H1 (cell line): ENCODE measurements around the gene ABI3BP. TPM values are rescaled to one million over a fixed set of nuclear protein-coding genes. Genes with fewer than 3 reads are reported as not detected.

Source experiments
- CTCF ChIA-PET: fragments of 300-600 bp; sonication (Branson Sonifier 250); formaldehyde crosslinking; loops from one replicate; lab custom pipeline; 2021; ENCODE audit not compliant: partially characterized antibody; lab: Charles Lee
- POLR2A ChIA-PET: fragments of 300-600 bp; sonication (Branson Sonifier 250); formaldehyde crosslinking; loops from one replicate; lab custom pipeline; 2021; ENCODE audit warnings: inconsistent platforms; ENCODE audit not compliant: partially characterized antibody; lab: Charles Lee
- DNase-seq, 2 experiments: peaks; one replicate each; pipeline versions ENCODE4 v3.0.0 to v3.0.0-alpha.2; 2010 to 2022; ENCODE audit warnings: low spot score in 2 of 2, low read depth in 1 of 2, mixed read lengths in 1 of 2
- FAIRE-seq: peaks from 2 replicates; lab custom pipeline; 2011; peaks lifted over from hg19 to GRCh38; lab: Jason Lieb, UNC
- H2AFZ ChIP-seq: 2 replicates; pipeline ENCODE4 v1.8.1; 2012; ENCODE audit warnings: low read length, inconsistent platforms
- H2AK5ac ChIP-seq: 2 replicates; pipeline ENCODE4 v1.6.1; 2013; ENCODE audit warnings: low read depth, low read length
- H2BK120ac ChIP-seq: replicated peaks from 2 replicates; pipeline ENCODE3; 2013; ENCODE audit warnings: low read depth, low read length, inconsistent platforms
- H2BK12ac ChIP-seq: 2 replicates; pipeline ENCODE4 v1.6.1; 2013; ENCODE audit warnings: low read depth, low read length
- H2BK15ac ChIP-seq: 2 replicates; pipeline ENCODE4 v1.6.1; 2013; ENCODE audit warnings: low read length
- H2BK20ac ChIP-seq: 2 replicates; pipeline ENCODE4 v1.6.1; 2013; ENCODE audit warnings: low read length
- H2BK5ac ChIP-seq: 2 replicates; pipeline ENCODE4 v1.6.1; 2013; ENCODE audit warnings: low read depth, low read length
- H3K14ac ChIP-seq: 2 replicates; pipeline ENCODE4 v1.6.1; 2013; ENCODE audit warnings: inconsistent platforms; ENCODE audit not compliant: insufficient read length
- H3K18ac ChIP-seq: 2 replicates; pipeline ENCODE4 v1.6.1; 2013; ENCODE audit warnings: low read length; ENCODE audit errors: extremely low read depth
- H3K23ac ChIP-seq: 2 replicates; pipeline ENCODE4 v1.6.1; 2013; ENCODE audit warnings: inconsistent platforms; ENCODE audit not compliant: insufficient read length
- H3K23me2 ChIP-seq: 2 replicates; pipeline ENCODE4 v1.6.1; 2013; ENCODE audit warnings: low read depth, low read length
- H3K27ac ChIP-seq: 2 replicates; pipeline ENCODE4 v1.6.1; 2011; ENCODE audit warnings: low read depth, low read length, inconsistent platforms
- H3K27me3 ChIP-seq, 4 experiments: replicated peaks in 1 of 4; 1 replicate in 1 of 4; 2 replicates in 3 of 4; pipeline versions ENCODE4 v1.6.1 to v1.8.1; 2011 to 2013; ENCODE audit warnings: low read length in 3 of 4, mild to moderate bottlenecking in 3 of 4, inconsistent platforms in 2 of 4, mixed read lengths in 2 of 4, moderate library complexity in 1 of 4; ENCODE audit not compliant: control insufficient read depth in 3 of 4, insufficient read depth in 3 of 4; ENCODE audit errors: extremely low read depth in 1 of 4
- H3K36me3 ChIP-seq, 4 experiments: 2 replicates each; pipeline versions ENCODE4 v1.6.1 to v1.8.1; 2011 to 2013; ENCODE audit warnings: mild to moderate bottlenecking in 4 of 4, low read length in 3 of 4, moderate library complexity in 2 of 4, control low read depth in 1 of 4, inconsistent platforms in 1 of 4; ENCODE audit not compliant: insufficient read depth in 4 of 4, control insufficient read depth in 2 of 4
- H3K4ac ChIP-seq: replicated peaks from 2 replicates; pipeline ENCODE3; 2013; ENCODE audit warnings: low read length, low read depth, mixed read lengths, inconsistent platforms; ENCODE audit not compliant: insufficient read length
- H3K4me1 ChIP-seq, 4 experiments: replicated peaks in 1 of 4; 1 replicate in 1 of 4; 2 replicates in 3 of 4; pipeline versions ENCODE4 v1.6.1 to v1.8.1; 2011 to 2013; ENCODE audit warnings: low read length in 3 of 4, inconsistent platforms in 2 of 4, mixed read lengths in 1 of 4; ENCODE audit not compliant: insufficient read depth in 4 of 4, control insufficient read depth in 3 of 4
- H3K4me2 ChIP-seq, 2 experiments: 2 replicates each; pipeline versions ENCODE4 v1.6.1 to v1.8.1; 2011 to 2013; ENCODE audit warnings: low read depth in 2 of 2, low read length in 2 of 2, control low read depth in 1 of 2, inconsistent platforms in 1 of 2, mild to moderate bottlenecking in 1 of 2; ENCODE audit not compliant: insufficient read depth in 1 of 2
- H3K4me3 ChIP-seq, 4 experiments: fragments of 200-600, 300-600 bp in 1 of 4; sonication (generic), shearing (Covaris generic), sonication (Bioruptor Twin) in 1 of 4; 2 replicates each; pipeline versions ENCODE4 v1.5.1 to v1.8.1; 2011 to 2016; ENCODE audit warnings: low read length in 4 of 4, low read depth in 3 of 4, control low read depth in 2 of 4, inconsistent platforms in 2 of 4, mild to moderate bottlenecking in 2 of 4, mixed read lengths in 1 of 4, moderate library complexity in 1 of 4; ENCODE audit not compliant: insufficient read depth in 2 of 4; ENCODE audit errors: extremely low read depth in 1 of 4
- H3K56ac ChIP-seq: replicated peaks from 2 replicates; pipeline ENCODE3; 2013; ENCODE audit warnings: low read depth, mild to moderate bottlenecking, mixed read lengths, low read length, inconsistent platforms; ENCODE audit not compliant: insufficient read length
- H3K79me1 ChIP-seq: 2 replicates; pipeline ENCODE4 v1.6.1; 2013; ENCODE audit warnings: low read depth, low read length, control low read depth
- H3K79me2 ChIP-seq, 2 experiments: 2 replicates each; pipeline versions ENCODE4 v1.6.1 to v1.8.1; 2012 to 2013; ENCODE audit warnings: low read length in 2 of 2, mild to moderate bottlenecking in 2 of 2, inconsistent platforms in 1 of 2; ENCODE audit not compliant: insufficient read depth in 2 of 2, control insufficient read depth in 1 of 2
- H3K9ac ChIP-seq, 4 experiments: replicated peaks in 1 of 4; 1 replicate in 1 of 4; 2 replicates in 3 of 4; pipeline versions ENCODE4 v1.6.1 to v1.8.1; 2011 to 2013; ENCODE audit warnings: low read depth in 3 of 4, low read length in 3 of 4, control low read depth in 2 of 4, mild to moderate bottlenecking in 2 of 4, moderate library complexity in 2 of 4, inconsistent platforms in 1 of 4; ENCODE audit errors: extremely low read depth in 1 of 4
- H3K9me3 ChIP-seq, 2 experiments: 2 replicates each; pipeline versions ENCODE4 v1.6.1 to v1.8.1; 2012 to 2013; ENCODE audit warnings: mild to moderate bottlenecking in 2 of 2, moderate library complexity in 2 of 2, control low read depth in 1 of 2, inconsistent platforms in 1 of 2, low read depth in 1 of 2, low read length in 1 of 2, mixed read lengths in 1 of 2; ENCODE audit not compliant: insufficient read depth in 2 of 2
- H4K20me1 ChIP-seq, 2 experiments: replicated peaks in 1 of 2; 2 replicates each; pipeline versions ENCODE3 to v1.8.1; 2011 to 2013; ENCODE audit warnings: inconsistent platforms in 2 of 2, low read length in 2 of 2, mild to moderate bottlenecking in 1 of 2; ENCODE audit not compliant: insufficient read depth in 2 of 2, control insufficient read depth in 1 of 2
- H4K5ac ChIP-seq: 2 replicates; pipeline ENCODE4 v1.6.1; 2013; ENCODE audit warnings: low read length, low read depth, mixed read lengths, inconsistent platforms; ENCODE audit not compliant: insufficient read length
- H4K8ac ChIP-seq: 2 replicates; pipeline ENCODE4 v1.8.0; 2013; ENCODE audit warnings: mild to moderate bottlenecking, moderate library complexity, low read length, inconsistent platforms; ENCODE audit not compliant: insufficient read depth; ENCODE audit errors: extremely low read depth
- H4K91ac ChIP-seq: replicated peaks from 2 replicates; pipeline ENCODE3; 2013; ENCODE audit warnings: low read length, mixed read lengths, inconsistent platforms; ENCODE audit not compliant: insufficient read length
- RFX5 ChIP-seq: IDR thresholded peaks from 2 replicates; pipeline ENCODE4 v1.6.1; 2011; ENCODE audit warnings: low read depth, low read length, improper control_type of control experiment, borderline replicate concordance
- WGBS, 2 experiments: shearing (Covaris generic) in 1 of 2; methylation state at CpG; one replicate each; pipeline versions ENCODE4 v1.1.6 to v1.1.7; 2013 to 2015; ENCODE audit warnings: low lambda C conversion rate in 2 of 2, mixed read lengths in 2 of 2, inconsistent platforms in 1 of 2, low coverage in 1 of 2, missing lambda C conversion rate in 1 of 2; ENCODE audit not compliant: insufficient replicate concordance in 2 of 2, insufficient coverage in 1 of 2, insufficient read length in 1 of 2; ENCODE audit errors: extremely low coverage in 1 of 2, missing lambda C conversion rate in 1 of 2; 5-methylcytosine and 5-hydroxymethylcytosine counted together
- polyA plus RNA-seq, 7 experiments: library from polyadenylated mRNA; depleted of rRNA in 3 of 7; stranded (reverse) in 5 of 7; unstranded in 2 of 7; fragments of >200 nt in 5 of 7; fragments of 200-250 nt in 2 of 7; gene quantifications; 1 replicate in 5 of 7; 2 replicates in 1 of 7; 4 replicates in 1 of 7; pipeline versions ENCODE4 v1.2.1 to v1.2.3, GENCODE V29; 2011 to 2013; ENCODE audit warnings: missing spikeins in 2 of 7, mixed read lengths in 2 of 7
- total RNA-seq: library from RNA; stranded (reverse); fragmentation: NEBNext Ultra II Directional; extraction: Animal tissue kit (Norgen Biotek cat#: 25700); gene quantifications from 2 replicates; pipeline ENCODE4 v1.2.1, GENCODE V29; 2021

Gene ABI3BP
- total and polyA plus RNA-seq, 2 of the 8 experiments (the other 6 are each of a cell fraction or from before 2014, with no cell fraction given): 0.08 to 0.32 TPM

- no peak for DNase-seq
- H3K79me2 ChIP-seq: no peaks in the 10 kb centered on the region
These were observed 123.4 kb downstream of the ABI3BP start for GRCh38 chr3:100869787-100870186.

More at GRCh38 chr3:100869787-100870186, 123.4 kb downstream of the ABI3BP start:
- Histone ChIP-seq H2BK5ac (no peak overlapping the region), H2AK5ac (no peak overlapping the region), H3K79me1 (no peaks in the 10 kb centered on the region), H3K27ac (no peak overlapping the region), H3K9ac (no peak overlapping the region), H4K8ac (no peak overlapping the region), H3K4ac (no peak overlapping the region), H2BK120ac (no peak overlapping the region), H4K91ac (no peak overlapping the region), H3K4me3 (no peak overlapping the region), H4K20me1 (no peaks in the 10 kb centered on the region), H3K14ac (no peak overlapping the region), H2BK15ac (no peak overlapping the region), H4K5ac (no peak overlapping the region), H3K9me3 (no peaks in the 10 kb centered on the region), H3K23ac (no peak overlapping the region), H3K27me3 (peaks cover 0 to 1% (median 0%) of the 10 kb centered on the region in 4 experiments; a peak in 1 of 7 replicates), H3K36me3 (no peaks in the 10 kb centered on the region), H2BK12ac (no peak overlapping the region), H2BK20ac (no peak overlapping the region), H3K56ac (no peak overlapping the region), H3K18ac (no peak overlapping the region), H2AFZ (no peak overlapping the region), H3K23me2 (no peaks in the 10 kb centered on the region), H3K4me1 (no peaks in the 10 kb centered on the region), H3K4me2 (no peak overlapping the region)
- FAIRE-seq: no peak
- WGBS, 2 experiments: 89% methylated on average over 2 of the region's 2 CpGs; no CpG with 5 or more reads in 1 of the 2 experiments
- TF ChIP-seq RFX5: no peak
- POLR2A ChIA-PET: no interaction called here
- CTCF ChIA-PET: interaction anchor here (1.1 kb wide), 1 partner anchor 326 kb away, joined by 3 read pairs; no protein-coding TSS in a partner anchor
